ENCODE data around the gene PMM2.
"Not testable (repeated sequence)": the region's sequence is repeated elsewhere in the genome, so short reads cannot be mapped to it uniquely, and the experiment has no call there.

- TF ChIP-seq CTCF (IDR thresholded peaks at IDR 0.05; ENCODE audit: extremely low read depth in 1 of 2, insufficient read depth in 1 of 2, low read depth in 1 of 2, low read length in 2 of 2); POLR2A (IDR thresholded peaks at IDR 0.05; ENCODE audit: low read depth, low read length); GATA2 (IDR thresholded peaks at IDR 0.05; ENCODE audit: insufficient read depth, insufficient read length, low read depth, low read length); EZH2 (IDR thresholded peaks at IDR 0.05; ENCODE audit: borderline replicate concordance, low read depth, low read length, severe bottlenecking); MAX (IDR thresholded peaks at IDR 0.05; ENCODE audit: insufficient read depth, insufficient read length); POLR2AphosphoS5 (IDR thresholded peaks at IDR 0.05; ENCODE audit: insufficient read depth, low read depth, low read length); MYC (IDR thresholded peaks at IDR 0.05; ENCODE audit: low read depth, low read length): not testable (repeated sequence)
Observed at GRCh38 chr16:8873866-8874195, 76.2 kb downstream of the PMM2 start.
